OCI-LY1 (cell line): Measurements from ENCODE around the gene PLAC9.

Source experiments
- H2AFZ ChIP-seq: fragments of 200-600 bp; sonication (generic), shearing (Covaris generic); 2 replicates; pipeline ENCODE4 v1.6.0; 2014; ENCODE audit warnings: antibody characterized with exemption, mild to moderate bottlenecking, low read length
- H3F3A ChIP-seq: fragments of 200-600 bp; sonication (generic), shearing (Covaris generic); 2 replicates; pipeline ENCODE4 v1.6.0; 2014; ENCODE audit warnings: mild to moderate bottlenecking, antibody characterized with exemption, low read length, moderate library complexity; ENCODE audit not compliant: insufficient read depth
- H3K27ac ChIP-seq: fragments of 200-600 bp; sonication (generic); 2 replicates; pipeline ENCODE4 v1.5.1; 2014; ENCODE audit warnings: low read length, mixed run types, mild to moderate bottlenecking, low read depth; ENCODE audit not compliant: poor library complexity, severe bottlenecking
- H3K27me3 ChIP-seq: fragments of 200-600 bp; sonication (generic); 2 replicates; pipeline ENCODE4 v1.6.0; 2014; ENCODE audit warnings: antibody characterized with exemption, mild to moderate bottlenecking, low read length, moderate library complexity; ENCODE audit not compliant: insufficient read depth
- H3K36me3 ChIP-seq: fragments of 200-600 bp; sonication (generic); 2 replicates; pipeline ENCODE4 v1.6.1; 2014; ENCODE audit warnings: mild to moderate bottlenecking, antibody characterized with exemption, low read length, moderate library complexity, mixed read lengths; ENCODE audit not compliant: insufficient read depth
- H3K4me1 ChIP-seq: fragments of 200-600 bp; sonication (generic); 2 replicates; pipeline ENCODE4 v1.5.1; 2014; ENCODE audit warnings: mild to moderate bottlenecking, low read length, moderate library complexity; ENCODE audit not compliant: insufficient read depth, severe bottlenecking
- H3K4me2 ChIP-seq: fragments of 200-600 bp; sonication (generic), shearing (Covaris generic); 2 replicates; pipeline ENCODE4 v1.6.1; 2014; ENCODE audit warnings: low read length
- H3K4me3 ChIP-seq: fragments of 200-600 bp; sonication (generic); 2 replicates; pipeline ENCODE4 v1.5.1; 2014; ENCODE audit warnings: low read length, low read depth, mild to moderate bottlenecking, mixed read lengths; ENCODE audit not compliant: poor library complexity, severe bottlenecking
- H3K79me2 ChIP-seq: fragments of 200-600 bp; shearing (Covaris generic); 2 replicates; pipeline ENCODE4 v1.6.1; 2016; ENCODE audit warnings: mixed run types, low read length, mixed read lengths; ENCODE audit not compliant: insufficient read depth
- H3K9ac ChIP-seq: fragments of 200-600 bp; sonication (generic), shearing (Covaris generic); 2 replicates; pipeline ENCODE4 v1.6.1; 2014; ENCODE audit warnings: mild to moderate bottlenecking, low read length, mixed read lengths
- H3K9me2 ChIP-seq: fragments of 200-600 bp; sonication (generic), shearing (Covaris generic); 2 replicates; pipeline ENCODE4 v1.6.1; 2014; ENCODE audit warnings: low read depth, mild to moderate bottlenecking, low read length, mixed read lengths
- H3K9me3 ChIP-seq: fragments of 200-600 bp; shearing (Covaris generic); 2 replicates; pipeline ENCODE4 v1.6.1; 2014; ENCODE audit warnings: low read length, mixed read lengths
- H4K20me1 ChIP-seq: fragments of 200-600 bp; sonication (generic), shearing (Covaris generic); 2 replicates; pipeline ENCODE4 v1.6.0; 2016; ENCODE audit warnings: mild to moderate bottlenecking, low read length; ENCODE audit not compliant: insufficient read depth
- CTCF ChIP-seq: fragments of 200-600 bp; sonication (generic), shearing (Covaris generic); IDR thresholded peaks from 2 replicates; pipeline ENCODE4 v1.5.1; 2017; ENCODE audit warnings: mild to moderate bottlenecking, antibody characterized with exemption, low read length, moderate library complexity, mixed read lengths
- EZH2 ChIP-seq: fragments of 200-600 bp; sonication (generic), shearing (Covaris generic); IDR thresholded peaks from 2 replicates; pipeline ENCODE4 v1.8.0; 2017; ENCODE audit warnings: borderline replicate concordance, mixed run types, mild to moderate bottlenecking, antibody characterized with exemption, low read length, moderate library complexity, mixed read lengths

Gene PLAC9

GRCh38 chr10:80165173-80165572 is 32.6 kb downstream of the PLAC9 start:
- no peak overlapping the region for H3K4me2 ChIP-seq

GRCh38 chr10:80166581-80167470 is 34.3 kb downstream of the PLAC9 start:
- H3K27me3 ChIP-seq: no peaks in the 10 kb centered on the region

More at GRCh38 chr10:80165173-80165572, 32.6 kb downstream of the PLAC9 start:
- no peaks in the 10 kb centered on the region for H3K79me2 ChIP-seq
- no peaks in the 10 kb centered on the region for H3K27me3 ChIP-seq
- H3K9ac ChIP-seq: no peak overlapping the region
- H3K27ac ChIP-seq: no peak overlapping the region
- no peaks in the 10 kb centered on the region for H4K20me1 ChIP-seq
- no peaks in the 10 kb centered on the region for H3F3A ChIP-seq
- no peak overlapping the region for H2AFZ ChIP-seq
- H3K4me1 ChIP-seq: no peaks in the 10 kb centered on the region
- H3K36me3 ChIP-seq: peaks cover 54% of the 10 kb centered on the region
- no peaks in the 10 kb centered on the region for H3K9me3 ChIP-seq
- TF ChIP-seq EZH2: no peak
- TF ChIP-seq CTCF: no peak
- no peak overlapping the region for H3K4me3 ChIP-seq
- no peaks in the 10 kb centered on the region for H3K9me2 ChIP-seq

DNA sequence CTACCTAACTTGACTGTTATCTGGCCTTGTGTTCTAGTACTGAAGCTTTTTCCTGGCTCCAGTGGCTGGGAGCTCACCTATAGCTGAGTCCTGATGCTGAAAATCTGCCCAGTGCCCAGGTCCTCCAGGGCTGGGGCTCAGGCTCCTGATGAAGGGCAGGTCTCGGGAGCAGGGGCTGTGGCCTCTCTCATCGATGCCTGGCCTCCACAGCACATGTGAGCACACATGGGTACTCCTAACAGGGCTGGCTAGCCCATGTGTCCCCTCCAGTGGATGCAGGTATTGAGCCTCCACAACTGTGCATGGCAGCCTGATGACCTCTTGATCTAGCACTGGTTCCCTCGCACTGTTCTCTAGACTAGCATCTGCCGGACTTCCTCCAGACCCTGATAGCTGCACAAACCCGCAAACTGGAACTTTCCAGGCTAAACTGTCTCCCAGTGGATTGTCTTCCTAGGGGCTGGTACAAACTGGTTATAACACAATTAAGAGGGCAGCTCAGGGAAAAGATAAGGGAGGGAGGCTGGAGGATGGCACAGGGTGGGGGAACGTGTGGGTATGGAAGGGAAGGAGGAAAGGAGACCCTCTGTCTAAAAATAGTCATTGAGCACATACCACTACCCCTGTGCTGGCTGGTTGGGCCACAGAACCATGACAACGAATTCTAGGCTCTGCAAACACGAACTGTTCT is 35.1 kb downstream of the PLAC9 start:
- H3K9ac ChIP-seq: no peak overlapping the region
- no peaks in the 10 kb centered on the region for H3K79me2 ChIP-seq
- H4K20me1 ChIP-seq: no peaks in the 10 kb centered on the region
- H3F3A ChIP-seq: no peaks in the 10 kb centered on the region
- H3K4me1 ChIP-seq: no peaks in the 10 kb centered on the region
- H3K9me3 ChIP-seq: no peaks in the 10 kb centered on the region
- no peak overlapping the region for H3K4me3 ChIP-seq
- no peak for TF ChIP-seq EZH2
- TF ChIP-seq CTCF: no peak
- H2AFZ ChIP-seq: no peak overlapping the region
- peaks cover 40% of the 10 kb centered on the region for H3K36me3 ChIP-seq
- no peaks in the 10 kb centered on the region for H3K9me2 ChIP-seq
- H3K27me3 ChIP-seq: no peaks in the 10 kb centered on the region
- H3K27ac ChIP-seq: no peak overlapping the region
- H3K4me2 ChIP-seq: no peak overlapping the region

More at GRCh38 chr10:80166581-80167470, 34.3 kb downstream of the PLAC9 start:
- H3K27ac ChIP-seq: no peak overlapping the region
- H3K36me3 ChIP-seq: peaks cover 42% of the 10 kb centered on the region
- no peaks in the 10 kb centered on the region for H3K4me1 ChIP-seq
- no peaks in the 10 kb centered on the region for H3F3A ChIP-seq
- no peak for TF ChIP-seq CTCF
- no peak for TF ChIP-seq EZH2
- H3K4me3 ChIP-seq: no peak overlapping the region
- H3K9me2 ChIP-seq: no peaks in the 10 kb centered on the region
- H2AFZ ChIP-seq: no peak overlapping the region
- no peak overlapping the region for H3K9ac ChIP-seq
- no peaks in the 10 kb centered on the region for H4K20me1 ChIP-seq
- no peak overlapping the region for H3K4me2 ChIP-seq
- no peaks in the 10 kb centered on the region for H3K9me3 ChIP-seq
- no peaks in the 10 kb centered on the region for H3K79me2 ChIP-seq
